ENCODE data around the gene CKAP2.
"Not testable (repeated sequence)": the region's sequence is repeated elsewhere in the genome, so short reads cannot be mapped to it uniquely, and the experiment has no call there.

CKAP2 gene

DNA sequence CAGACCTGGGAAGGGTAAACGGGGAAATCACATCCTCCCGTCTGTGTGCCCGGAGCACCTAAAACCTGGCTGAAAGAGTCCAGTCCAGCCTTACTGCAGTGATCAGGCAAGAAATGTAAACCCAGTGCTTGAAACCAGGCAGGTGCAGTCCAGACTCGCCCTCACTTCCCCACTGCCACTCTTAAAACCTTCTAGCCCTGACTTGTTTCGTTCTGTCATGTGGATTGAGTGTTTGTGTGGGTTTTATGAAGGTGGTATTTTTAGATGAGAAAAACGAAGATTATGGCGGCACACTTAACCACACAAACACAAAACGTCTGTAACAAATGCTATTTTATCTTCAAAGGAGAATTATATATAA lies 839 bp upstream of the CKAP2 start:
- peak; percentile 60 for DNase-seq

DNA sequence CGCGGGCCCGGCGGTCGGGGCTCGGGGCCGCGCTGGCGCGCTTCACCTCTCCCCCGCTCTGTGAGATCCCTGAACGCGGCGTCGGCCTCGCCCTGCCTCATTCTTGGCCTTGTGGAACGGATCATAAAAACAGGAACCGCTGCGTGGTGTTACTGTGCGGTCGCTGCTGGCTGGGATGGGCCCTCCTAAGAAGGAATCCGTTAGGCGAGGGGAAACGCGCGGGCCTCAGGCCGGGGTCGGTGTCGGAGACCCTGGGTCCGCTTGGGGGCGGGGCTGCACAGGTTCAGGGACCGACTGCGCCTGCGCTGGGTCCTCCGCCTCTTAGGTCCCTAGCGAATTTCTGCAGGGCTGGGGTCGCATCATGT lies 381 bp downstream of the CKAP2 start:
- peak; percentile 91 for DNase-seq

GRCh38 chr13:52459668-52460067 lies 4.4 kb downstream of the CKAP2 start:
- no peak for DNase-seq

- no peak for DNase-seq
These were observed 6.0 kb downstream of the CKAP2 start for GRCh38 chr13:52461265-52461664.

DNA sequence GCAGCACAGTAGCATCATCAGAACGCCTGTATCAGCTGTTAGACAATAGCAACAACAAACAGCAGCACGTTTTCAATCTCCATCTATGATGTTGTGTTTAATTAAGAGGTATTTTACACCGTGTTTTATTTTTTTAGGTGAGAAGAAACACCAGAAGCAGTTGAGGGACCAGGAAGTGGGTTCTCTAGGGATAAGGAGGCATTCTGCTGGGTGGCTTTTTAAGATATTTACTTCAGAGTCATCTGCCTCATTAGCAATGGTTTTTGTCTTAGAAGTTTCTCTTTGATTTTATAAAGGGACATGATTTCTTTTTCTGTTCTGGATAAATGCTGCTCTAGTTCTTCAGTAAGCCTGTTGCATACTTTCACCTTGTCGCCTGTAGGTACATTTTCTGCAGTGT lies 8.2 kb downstream of the CKAP2 start:
- DNase-seq, result no peak

GRCh38 chr13:52468487-52468886 lies 13.2 kb downstream of the CKAP2 start:
- DNase-seq, result not testable (repeated sequence)

DNA sequence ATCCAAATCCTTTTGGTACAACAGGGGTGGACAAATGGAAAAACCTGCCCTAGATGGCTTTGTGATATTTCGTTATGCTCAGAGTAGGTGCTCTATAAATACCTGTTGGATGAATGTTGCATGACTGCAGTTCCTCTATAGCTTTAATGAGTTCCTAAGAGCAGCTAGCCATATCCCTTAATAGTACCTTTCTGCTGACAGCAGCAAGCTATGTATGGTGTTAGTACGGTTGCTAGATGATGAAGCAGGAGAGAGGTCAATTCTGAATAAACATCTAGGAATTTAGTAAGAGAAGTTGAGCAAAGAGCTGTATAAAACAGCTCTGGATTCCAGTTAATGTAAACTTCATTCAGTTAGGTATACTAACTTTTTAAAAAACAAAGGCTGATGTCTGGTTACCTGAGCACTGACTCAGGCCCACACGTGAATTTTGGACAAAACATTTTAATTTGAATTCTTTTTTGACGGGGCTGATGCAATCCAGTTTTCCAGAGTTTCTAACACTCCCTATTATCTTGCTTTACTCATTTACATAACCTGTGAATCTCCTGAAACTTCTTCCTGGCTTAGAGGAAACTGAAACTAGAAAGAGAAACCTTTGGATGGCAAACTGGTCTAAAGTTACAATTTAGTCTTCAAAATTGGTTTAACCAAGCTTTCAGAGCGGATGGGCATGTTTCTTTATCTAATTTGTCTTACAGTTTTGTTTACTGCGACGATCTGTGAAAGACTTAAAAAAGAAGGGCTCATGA lies 25.6 kb downstream of the CKAP2 start:
- DNase-seq, result not testable (repeated sequence)

- not testable (repeated sequence) for DNase-seq
These were observed 31.8 kb downstream of the CKAP2 start for GRCh38 chr13:52487078-52487477.

- DNase-seq, result not testable (repeated sequence)
These were observed 33.5 kb downstream of the CKAP2 start for GRCh38 chr13:52488763-52489162.

DNA sequence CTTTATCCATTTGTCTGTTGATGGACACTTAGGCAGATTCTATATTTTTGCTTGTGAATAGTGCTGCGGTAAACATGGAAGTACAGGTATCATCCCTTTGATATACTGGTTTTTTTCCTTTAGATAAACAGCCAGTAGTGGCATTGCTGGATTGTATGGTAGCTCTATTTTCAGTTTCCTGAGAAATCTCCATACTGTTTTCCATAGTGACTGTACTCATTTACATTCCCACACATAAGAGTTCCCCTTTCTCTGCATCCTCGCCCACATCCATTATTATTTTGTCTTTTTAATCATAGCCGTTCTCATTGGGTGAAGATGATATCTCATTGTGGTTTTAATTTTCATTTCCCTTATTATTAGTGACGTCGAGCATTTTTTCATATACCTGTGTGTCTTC lies 35.7 kb downstream of the CKAP2 start:
- not testable (repeated sequence) for DNase-seq

GRCh38 chr13:52494241-52494640 lies 39.0 kb downstream of the CKAP2 start:
- not testable (repeated sequence) for DNase-seq

GRCh38 chr13:52497979-52498378 lies 42.7 kb downstream of the CKAP2 start:
- DNase-seq, result not testable (repeated sequence)

- not testable (repeated sequence) for DNase-seq
These were observed 47.0 kb downstream of the CKAP2 start for GRCh38 chr13:52502277-52502676.

DNA sequence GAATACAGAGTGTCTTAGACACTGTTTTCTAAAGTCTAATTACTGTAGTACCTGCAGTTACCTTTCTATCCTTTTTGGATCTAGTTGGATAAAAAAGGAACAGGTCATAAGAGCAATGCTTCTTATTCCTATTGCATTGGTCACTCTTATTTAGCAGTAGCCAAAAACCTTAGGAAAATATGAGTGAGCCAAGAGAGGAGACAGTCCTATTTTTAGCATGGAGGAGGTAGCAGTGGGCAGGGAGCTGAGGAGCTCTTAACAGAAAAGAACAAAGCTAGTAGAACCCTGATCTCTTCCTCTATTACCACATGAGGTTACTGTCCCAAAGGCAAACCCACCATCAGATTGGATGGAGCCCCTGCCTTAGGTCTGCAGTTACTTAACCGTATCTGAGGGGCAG lies 50.6 kb downstream of the CKAP2 start:
- DNase-seq, result not testable (repeated sequence)

- DNase-seq, result not testable (repeated sequence)
These were observed 54.3 kb downstream of the CKAP2 start for GRCh38 chr13:52509532-52509931.

DNA sequence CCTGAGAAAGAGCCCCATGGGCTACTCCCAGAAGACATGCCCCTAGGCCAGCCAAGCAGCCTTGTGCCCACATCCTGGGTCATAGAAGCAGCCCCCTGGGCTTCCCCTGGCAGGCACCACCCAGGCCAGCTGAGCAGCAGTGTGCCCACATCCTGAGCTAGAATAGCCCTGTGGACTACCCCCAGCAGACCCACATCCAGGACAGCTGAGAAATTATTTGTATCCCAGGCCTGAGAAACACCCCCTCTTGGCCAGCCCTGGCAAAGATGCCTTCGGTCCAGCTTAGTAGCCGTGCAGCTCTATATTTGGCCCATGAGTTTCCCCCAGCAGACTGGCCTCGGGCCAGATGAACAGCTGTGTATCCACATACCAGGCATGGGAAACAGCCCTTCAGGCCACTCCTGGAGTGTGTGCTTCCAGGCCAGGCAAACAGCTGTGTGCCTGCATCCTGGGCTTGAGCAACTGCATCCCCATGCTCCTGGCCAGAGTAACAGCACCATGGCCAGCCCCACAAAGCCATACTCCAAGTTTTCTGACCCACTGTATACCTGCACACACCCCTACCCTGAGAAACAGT lies 55.0 kb downstream of the CKAP2 start:
- DNase-seq, result not testable (repeated sequence)

GRCh38 chr13:52511598-52511997 lies 56.3 kb downstream of the CKAP2 start:
- DNase-seq, result not testable (repeated sequence)

DNA sequence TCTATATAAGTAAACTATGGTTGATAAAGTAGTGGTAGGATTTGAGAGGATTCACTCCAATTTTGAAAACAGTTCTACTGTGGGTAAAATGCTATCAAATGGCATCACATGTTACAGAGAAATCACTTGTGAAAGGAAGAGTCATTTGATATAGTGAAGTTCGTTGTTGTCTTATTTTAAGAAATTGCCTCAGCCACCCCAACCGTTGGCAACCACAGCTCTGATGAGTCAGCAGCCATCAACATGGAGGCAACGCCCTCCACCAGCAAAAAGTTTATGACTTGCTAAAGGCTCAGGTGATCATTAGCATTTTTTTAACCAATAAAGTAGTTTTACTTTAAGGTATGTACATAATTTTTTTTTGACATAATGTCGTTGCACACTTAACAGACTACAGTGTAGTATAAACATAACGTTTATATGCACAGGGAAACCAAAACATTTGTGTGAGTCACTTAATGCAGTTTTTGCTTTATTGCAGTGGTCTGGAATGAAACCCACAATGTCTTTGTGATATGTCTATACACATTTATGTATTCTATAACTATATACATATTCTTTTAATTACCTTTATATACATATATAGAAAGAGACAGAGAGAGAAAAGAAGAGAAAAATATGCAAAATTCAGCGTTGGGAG lies 58.8 kb downstream of the CKAP2 start:
- DNase-seq, result not testable (repeated sequence)

GRCh38 chr13:52523323-52523722 lies 68.0 kb downstream of the CKAP2 start:
- not testable (repeated sequence) for DNase-seq
